PC-3 (cell line): ENCODE measurements around the gene SLC35B4.
A peak's percentile ranks its signal among the peaks of the same experiment; 100 is the strongest.

Experiments
- EZH2 ChIP-seq: fragments of 300-600 bp; sonication (generic); IDR thresholded peaks from one replicate; pipeline ENCODE4 v1.6.1; 2017; ENCODE audit warnings: antibody characterized with exemption, mild to moderate bottlenecking, low read length; ENCODE audit not compliant: unreplicated experiment
- EZH2phosphoT487 ChIP-seq: fragments of 300-600 bp; sonication (generic); IDR thresholded peaks from 2 replicates; pipeline ENCODE4 v1.6.1; 2018; ENCODE audit warnings: mild to moderate bottlenecking, antibody characterized with exemption, low read length, borderline replicate concordance
- TF ChIP-seq, protein P1 (sequence below): fragments of 300-600 bp; sonication (generic); conservative IDR thresholded peaks from 2 replicates; pipeline ENCODE4 v1.5.1; 2017; ENCODE audit warnings: antibody characterized with exemption, low read depth, mild to moderate bottlenecking, low read length

- TF ChIP-seq, protein P1, sequence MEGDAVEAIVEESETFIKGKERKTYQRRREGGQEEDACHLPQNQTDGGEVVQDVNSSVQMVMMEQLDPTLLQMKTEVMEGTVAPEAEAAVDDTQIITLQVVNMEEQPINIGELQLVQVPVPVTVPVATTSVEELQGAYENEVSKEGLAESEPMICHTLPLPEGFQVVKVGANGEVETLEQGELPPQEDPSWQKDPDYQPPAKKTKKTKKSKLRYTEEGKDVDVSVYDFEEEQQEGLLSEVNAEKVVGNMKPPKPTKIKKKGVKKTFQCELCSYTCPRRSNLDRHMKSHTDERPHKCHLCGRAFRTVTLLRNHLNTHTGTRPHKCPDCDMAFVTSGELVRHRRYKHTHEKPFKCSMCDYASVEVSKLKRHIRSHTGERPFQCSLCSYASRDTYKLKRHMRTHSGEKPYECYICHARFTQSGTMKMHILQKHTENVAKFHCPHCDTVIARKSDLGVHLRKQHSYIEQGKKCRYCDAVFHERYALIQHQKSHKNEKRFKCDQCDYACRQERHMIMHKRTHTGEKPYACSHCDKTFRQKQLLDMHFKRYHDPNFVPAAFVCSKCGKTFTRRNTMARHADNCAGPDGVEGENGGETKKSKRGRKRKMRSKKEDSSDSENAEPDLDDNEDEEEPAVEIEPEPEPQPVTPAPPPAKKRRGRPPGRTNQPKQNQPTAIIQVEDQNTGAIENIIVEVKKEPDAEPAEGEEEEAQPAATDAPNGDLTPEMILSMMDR = peak; percentile 71
- TF ChIP-seq EZH2phosphoT487 = no peak
- no peak for TF ChIP-seq EZH2
Observed at GRCh38 chr7:134327896-134328295, 11.2 kb upstream of the SLC35B4 start.
